HAP-1 (cell line): Measurements from ENCODE around the gene CAPS.

Experiments
- DNase-seq, 2 experiments: peaks; one replicate each; pipeline ENCODE4 v3.0.0-alpha.2; 2016 to 2020; ENCODE audit warnings: low spot score in 2 of 2
- H3K27me3 ChIP-seq: fragments of 250-450 bp; sonication (Bioruptor Pico); 2 replicates; pipeline ENCODE4 v1.5.1; 2020; ENCODE audit warnings: low read depth, mild to moderate bottlenecking, moderate library complexity
- H3K36me3 ChIP-seq: fragments of 250-450 bp; sonication (Bioruptor Pico); replicated peaks from 2 replicates; pipeline ENCODE4 v1.5.1; 2020; ENCODE audit warnings: mild to moderate bottlenecking
- H3K4me1 ChIP-seq: fragments of 250-450 bp; sonication (Bioruptor Pico); 2 replicates; pipeline ENCODE4 v1.5.1; 2020; ENCODE audit warnings: mild to moderate bottlenecking
- H3K4me3 ChIP-seq: fragments of 250-450 bp; sonication (Bioruptor Pico); 2 replicates; pipeline ENCODE4 v1.5.1; 2020; ENCODE audit warnings: mild to moderate bottlenecking, moderate library complexity
- H3K9me3 ChIP-seq: fragments of 250-450 bp; sonication (Bioruptor Pico); 2 replicates; pipeline ENCODE4 v1.5.1; 2020; ENCODE audit warnings: mild to moderate bottlenecking, moderate library complexity
- in situ Hi-C: fragments of 300-500 bp; cut with MboI; formaldehyde crosslinking; loops from 3 replicates; pipeline ENCODE4 v1.14.3; 2020; ENCODE audit warnings: low sequenced_read_pairs, inconsistent platforms, mixed read lengths

CAPS gene

GRCh38 chr19:5896365-5897076 is 17.5 kb upstream of the CAPS start:
- no peaks in the 10 kb centered on the region for H3K27me3 ChIP-seq
- H3K9me3 ChIP-seq, result no peaks in the 10 kb centered on the region
- no peak overlapping the region for H3K4me3 ChIP-seq
- no peak for DNase-seq
- in situ Hi-C loops, result no loop called here
- H3K4me1 ChIP-seq, result no peaks in the 10 kb centered on the region
- H3K36me3 ChIP-seq, result peaks cover 28% of the 10 kb centered on the region

- H3K27me3 ChIP-seq, result no peaks in the 10 kb centered on the region
- H3K36me3 ChIP-seq, result peaks cover 33% of the 10 kb centered on the region
- H3K4me3 ChIP-seq, result no peak overlapping the region
- peaks cover 3% of the 10 kb centered on the region; the same call in 1 of the 2 replicates for H3K4me1 ChIP-seq
- no peaks in the 10 kb centered on the region for H3K9me3 ChIP-seq
- in situ Hi-C loops, result no loop called here
- DNase-seq, result no peak
Observed at GRCh38 chr19:5897189-5897969, 16.7 kb upstream of the CAPS start.

DNA sequence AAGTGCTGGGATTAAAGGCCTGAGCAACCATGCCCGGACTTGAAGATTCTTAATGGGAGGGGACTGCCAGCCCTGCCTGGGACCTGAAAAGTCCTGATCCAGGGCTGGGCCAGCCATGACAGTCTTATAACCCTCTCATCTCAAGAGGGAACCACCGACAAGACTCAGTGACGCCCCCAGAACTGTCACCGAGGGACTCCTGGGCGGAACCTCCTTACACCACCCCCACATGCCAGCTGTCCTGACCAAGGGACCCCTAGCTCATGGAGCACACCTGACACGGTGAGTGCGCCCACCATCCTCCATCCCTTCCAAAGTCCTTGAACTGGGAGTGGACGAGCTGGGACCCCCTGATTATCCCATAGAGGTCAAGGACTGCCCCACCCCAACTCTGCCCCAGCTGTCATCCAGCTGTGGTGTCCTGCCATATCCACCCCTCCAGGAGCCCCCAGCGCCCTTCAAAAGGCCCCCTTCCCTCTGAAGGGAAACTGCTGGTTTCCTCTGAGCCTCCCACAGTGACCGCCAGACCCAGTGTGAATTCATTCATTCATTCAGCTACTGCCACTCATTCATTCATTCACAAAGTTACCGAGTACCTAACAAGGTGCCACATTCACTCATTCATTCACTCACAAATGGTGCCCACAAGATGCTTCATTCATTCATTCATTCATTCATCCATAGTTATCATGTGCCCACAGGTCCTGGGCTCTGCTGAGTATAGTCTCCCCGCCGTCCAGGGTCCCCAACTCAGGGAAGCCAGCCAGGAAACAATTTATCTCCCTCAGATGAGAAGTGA is 14.1 kb upstream of the CAPS start:
- in situ Hi-C loops, result no loop called here
- Histone ChIP-seq H3K36me3 (peaks cover 38% of the 10 kb centered on the region), H3K9me3 (no peaks in the 10 kb centered on the region), H3K4me3 (no peak overlapping the region), H3K27me3 (no peaks in the 10 kb centered on the region), H3K4me1 (peaks cover 6% of the 10 kb centered on the region; the same call in 1 of the 2 replicates)
- no peak for DNase-seq

GRCh38 chr19:5900976-5901375 is 13.1 kb upstream of the CAPS start:
- peaks cover 6% of the 10 kb centered on the region; the same call in 1 of the 2 replicates for H3K4me1 ChIP-seq
- no peak overlapping the region for H3K4me3 ChIP-seq
- in situ Hi-C loops, result no loop called here
- H3K27me3 ChIP-seq, result no peaks in the 10 kb centered on the region
- H3K9me3 ChIP-seq, result no peaks in the 10 kb centered on the region
- DNase-seq, result no peak
- H3K36me3 ChIP-seq, result peaks cover 29% of the 10 kb centered on the region

- no peak for DNase-seq
- in situ Hi-C loops, result no loop called here
- peaks cover 23% of the 10 kb centered on the region for H3K36me3 ChIP-seq
- H3K9me3 ChIP-seq, result no peaks in the 10 kb centered on the region
- no peaks in the 10 kb centered on the region for H3K27me3 ChIP-seq
- peaks cover 6% of the 10 kb centered on the region; the same call in 1 of the 2 replicates for H3K4me1 ChIP-seq
- peak overlapping the region; percentile 98 for H3K4me3 ChIP-seq
Observed at GRCh38 chr19:5903056-5903623, 10.9 kb upstream of the CAPS start.

DNA sequence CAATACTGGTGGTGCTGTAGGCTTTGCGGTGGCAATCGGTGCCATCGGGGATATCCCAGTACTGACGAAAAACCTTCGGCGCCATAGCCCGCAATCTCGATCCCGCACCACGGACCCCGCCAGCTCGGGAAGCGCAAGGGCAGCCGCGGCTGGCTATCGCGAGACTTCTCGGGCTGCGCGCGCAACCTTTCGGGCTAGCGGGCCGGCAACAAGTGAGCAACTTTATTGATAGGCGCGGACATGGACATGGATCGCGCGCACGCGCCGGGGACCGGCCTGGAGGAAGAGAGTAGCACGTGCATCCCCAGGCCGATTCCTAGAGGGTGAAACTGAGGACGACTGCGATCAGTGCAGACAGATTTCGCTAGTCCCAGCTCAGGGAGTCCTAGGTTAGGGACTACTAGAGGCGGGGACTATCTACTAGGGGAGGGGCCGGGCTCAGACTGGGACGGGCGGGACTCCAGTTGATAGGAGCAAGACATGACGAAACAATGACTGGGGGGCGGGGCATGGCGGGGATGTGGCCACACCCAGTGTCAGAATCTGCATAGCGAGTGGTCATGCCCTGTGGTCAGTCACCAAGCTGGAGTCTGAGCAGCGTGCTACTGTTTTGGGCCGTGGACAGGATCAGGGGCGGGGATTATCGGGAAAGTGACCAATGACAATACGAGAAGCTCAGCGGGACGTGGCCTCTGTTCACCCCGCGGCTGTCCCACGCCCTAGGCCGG is 10.3 kb upstream of the CAPS start, which contains the start of gene NDUFA11:
NDUFA11 (minus strand) TSS at position 167 of the 728 bp plus-strand sequence; CDS start at position 85, 82 bp downstream.
- Histone ChIP-seq H3K27me3 (no peaks in the 10 kb centered on the region), H3K4me1 (peaks cover 6% of the 10 kb centered on the region; the same call in 1 of the 2 replicates), H3K4me3 (peak within 1 kb of the TSS; percentile 98), H3K36me3 (peaks cover 23% of the 10 kb centered on the region), H3K9me3 (no peaks in the 10 kb centered on the region)
- in situ Hi-C loops, result no loop called here
- DNase-seq, result peak; percentile 89 to 99

GRCh38 chr19:5904352-5905113 is 9.5 kb upstream of the CAPS start, which contains the start of gene VMAC:
VMAC (plus strand) TSS chr19:5904872; CDS start chr19:5904891, 19 bp downstream.
- in situ Hi-C loops, result no loop called here
- Histone ChIP-seq H3K4me3 (peak within 1 kb of the TSS; percentile 98), H3K4me1 (peaks cover 6% of the 10 kb centered on the region; the same call in 1 of the 2 replicates), H3K36me3 (peaks cover 23% of the 10 kb centered on the region), H3K9me3 (no peaks in the 10 kb centered on the region), H3K27me3 (no peaks in the 10 kb centered on the region)
- peak; percentile 99 to 100 for DNase-seq

- DNase-seq, result no peak
- Histone ChIP-seq H3K9me3 (no peaks in the 10 kb centered on the region), H3K36me3 (peaks cover 17% of the 10 kb centered on the region), H3K4me1 (peaks cover 6% of the 10 kb centered on the region; the same call in 1 of the 2 replicates), H3K27me3 (no peaks in the 10 kb centered on the region), H3K4me3 (peak overlapping the region; percentile 50)
- in situ Hi-C loops, result no loop called here
Observed at GRCh38 chr19:5905114-5905778, 8.8 kb upstream of the CAPS start.

GRCh38 chr19:5907241-5907640 is 6.8 kb upstream of the CAPS start:
- in situ Hi-C loops, result no loop called here
- Histone ChIP-seq H3K36me3 (peaks cover 5% of the 10 kb centered on the region), H3K4me1 (peaks cover 4% of the 10 kb centered on the region; the same call in 1 of the 2 replicates), H3K4me3 (no peak overlapping the region), H3K27me3 (no peaks in the 10 kb centered on the region), H3K9me3 (no peaks in the 10 kb centered on the region)
- DNase-seq, result no peak

- no peaks in the 10 kb centered on the region for H3K9me3 ChIP-seq
- peaks cover 5% of the 10 kb centered on the region for H3K36me3 ChIP-seq
- DNase-seq, result no peak
- no peaks in the 10 kb centered on the region; the same call in 1 of the 2 replicates for H3K4me1 ChIP-seq
- H3K27me3 ChIP-seq, result no peaks in the 10 kb centered on the region
- in situ Hi-C loops, result no loop called here
- H3K4me3 ChIP-seq, result no peak overlapping the region
Observed at GRCh38 chr19:5908773-5909442, 5.1 kb upstream of the CAPS start.

GRCh38 chr19:5910638-5910907 is 3.5 kb upstream of the CAPS start:
- Histone ChIP-seq H3K4me3 (no peak overlapping the region), H3K36me3 (peaks cover 5% of the 10 kb centered on the region), H3K9me3 (no peaks in the 10 kb centered on the region), H3K4me1 (no peaks in the 10 kb centered on the region), H3K27me3 (no peaks in the 10 kb centered on the region)
- no peak for DNase-seq
- in situ Hi-C loops, result no loop called here
